Measurements from ENCODE around the gene MAP3K20.
A peak's percentile ranks its signal among the peaks of the same experiment; 100 is the strongest.

MAP3K20 gene

DNA sequence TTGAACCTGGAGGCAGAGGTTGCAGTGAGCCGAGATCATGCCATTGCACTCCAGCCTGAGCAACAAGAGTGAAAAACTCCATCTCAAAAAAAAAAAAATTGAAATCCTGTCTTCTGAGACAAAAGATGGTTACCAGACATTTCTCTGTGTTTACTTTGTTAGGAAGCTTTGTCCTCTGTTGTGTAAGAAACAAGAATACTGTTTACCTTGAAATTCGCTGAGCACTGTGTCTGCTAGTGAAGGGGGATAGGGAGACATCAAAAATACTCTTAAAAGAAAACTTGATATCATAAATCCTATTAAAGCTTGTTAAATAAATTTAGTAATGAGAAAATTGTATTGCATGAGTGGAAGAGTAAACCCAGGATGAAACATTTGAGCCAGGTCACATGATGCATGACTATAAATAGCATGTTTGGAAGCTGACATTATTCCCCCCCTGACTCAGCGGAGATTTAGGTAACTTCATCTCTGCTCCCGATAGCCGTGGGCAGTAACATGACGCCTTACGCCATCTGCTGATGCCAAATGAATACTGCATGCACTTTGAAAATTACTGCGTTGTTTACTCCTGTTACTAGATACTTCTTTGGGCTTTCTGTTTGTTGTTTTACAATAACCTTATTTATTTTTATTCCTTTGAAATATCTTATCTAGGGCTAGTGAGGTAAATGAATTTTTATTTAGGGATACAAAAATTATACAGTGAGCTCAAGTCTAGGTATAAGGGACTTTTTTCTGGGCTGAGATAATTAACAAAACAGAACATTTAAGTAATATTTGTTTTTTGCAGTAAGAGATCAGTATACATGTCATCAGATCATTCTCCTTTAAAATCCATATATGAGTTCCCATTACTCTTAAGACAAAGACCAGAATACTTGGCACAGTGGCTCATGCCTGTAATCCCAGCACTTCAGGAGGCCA, 134.9 kb downstream of the MAP3K20 start:
- DNase-seq = peak; percentile 46 to 59

DNA sequence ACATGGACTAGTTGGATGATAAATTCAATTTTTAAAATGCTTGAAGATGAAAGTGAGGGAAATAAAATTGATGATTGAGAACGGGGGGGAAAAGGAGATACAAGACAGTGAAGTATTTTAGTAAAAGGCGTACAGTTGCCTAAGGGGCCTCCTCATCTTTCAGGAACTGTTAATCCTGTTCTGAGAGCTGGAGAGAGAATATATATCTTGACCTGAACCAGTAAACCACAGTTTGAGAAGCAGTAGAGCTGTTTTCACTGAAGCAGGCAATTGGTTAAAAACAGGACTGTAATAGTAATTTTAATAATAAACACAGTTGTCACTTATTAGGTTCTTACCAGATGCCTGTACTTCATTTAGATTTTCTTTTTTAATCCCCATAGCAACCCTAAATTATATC, 137.5 kb downstream of the MAP3K20 start:
- no peak for DNase-seq

DNA sequence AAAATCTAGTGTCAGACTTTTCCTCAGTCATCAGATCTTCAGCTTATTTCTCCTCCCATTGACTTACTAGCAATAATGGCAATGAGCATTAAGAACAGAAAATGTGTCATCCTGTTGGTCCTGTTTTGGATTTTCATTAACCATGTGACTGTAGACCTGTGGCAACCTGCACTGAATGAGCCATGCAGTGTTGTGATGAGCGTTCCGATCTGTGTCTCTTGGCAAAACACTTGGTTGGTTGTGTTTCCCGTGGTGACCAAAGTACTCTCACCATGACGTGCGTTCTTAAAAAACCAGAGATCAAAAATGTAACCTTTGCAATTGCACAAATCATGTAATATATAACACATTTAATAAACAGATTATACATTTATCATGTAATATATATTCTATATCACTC, 138.6 kb downstream of the MAP3K20 start:
- no peak for DNase-seq

DNA sequence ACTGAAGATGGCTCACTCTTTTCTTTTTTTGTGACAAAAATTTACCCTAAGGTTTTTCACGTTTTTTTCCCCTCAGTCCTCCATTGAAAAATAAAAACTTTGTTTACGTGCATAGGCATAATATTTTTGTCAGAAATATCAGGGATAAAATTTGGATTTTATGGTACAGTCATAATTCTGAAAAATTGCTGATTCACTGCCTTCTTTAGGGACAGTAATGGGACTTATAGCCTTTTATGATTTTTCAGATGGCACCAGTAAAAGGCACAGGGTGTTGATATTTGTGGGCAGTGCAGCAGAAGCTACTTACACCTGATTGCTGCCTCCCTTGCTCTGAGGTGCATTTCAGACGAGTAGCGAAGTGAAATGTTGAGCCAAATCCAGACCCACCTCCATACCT, 139.7 kb downstream of the MAP3K20 start:
- no peak for DNase-seq

DNA sequence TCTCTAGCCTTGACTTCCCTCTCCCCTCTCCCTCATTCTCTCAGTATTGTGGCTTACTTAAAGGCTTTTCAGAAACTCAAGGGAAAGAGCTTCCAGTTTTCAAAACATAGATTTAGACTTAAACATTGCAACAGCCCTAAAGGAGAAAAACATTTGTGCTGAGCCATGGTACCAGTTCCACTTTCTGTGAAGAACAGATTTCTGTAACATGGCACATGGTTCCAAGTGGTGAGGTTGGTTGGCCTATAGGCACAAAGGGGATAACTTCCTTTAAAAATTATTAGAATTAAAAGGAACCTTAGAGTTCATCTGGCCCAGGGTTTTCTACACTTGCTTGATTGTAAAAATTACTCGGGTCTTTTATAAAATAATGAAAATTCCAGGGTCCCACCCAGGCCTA, 140.4 kb downstream of the MAP3K20 start:
- DNase-seq = no peak

DNA sequence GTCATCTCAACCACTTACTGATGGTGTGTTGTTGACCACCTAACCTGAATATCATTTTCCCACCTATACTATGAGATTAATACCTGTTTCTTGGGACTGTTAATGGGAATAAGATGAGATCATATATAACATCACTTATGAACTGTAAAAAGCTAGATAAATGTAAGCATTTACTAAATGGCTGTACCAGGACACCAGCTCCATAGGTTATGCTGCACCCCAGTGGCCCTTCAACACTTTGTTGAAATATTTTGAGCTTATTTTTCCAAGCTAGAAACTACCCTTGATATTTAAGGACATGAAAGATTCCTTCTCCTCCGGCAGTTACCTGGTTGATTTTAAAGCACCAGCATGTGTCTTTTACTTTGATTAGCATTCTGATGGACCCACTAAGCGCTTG, 141.0 kb downstream of the MAP3K20 start:
- no peak for DNase-seq

DNA sequence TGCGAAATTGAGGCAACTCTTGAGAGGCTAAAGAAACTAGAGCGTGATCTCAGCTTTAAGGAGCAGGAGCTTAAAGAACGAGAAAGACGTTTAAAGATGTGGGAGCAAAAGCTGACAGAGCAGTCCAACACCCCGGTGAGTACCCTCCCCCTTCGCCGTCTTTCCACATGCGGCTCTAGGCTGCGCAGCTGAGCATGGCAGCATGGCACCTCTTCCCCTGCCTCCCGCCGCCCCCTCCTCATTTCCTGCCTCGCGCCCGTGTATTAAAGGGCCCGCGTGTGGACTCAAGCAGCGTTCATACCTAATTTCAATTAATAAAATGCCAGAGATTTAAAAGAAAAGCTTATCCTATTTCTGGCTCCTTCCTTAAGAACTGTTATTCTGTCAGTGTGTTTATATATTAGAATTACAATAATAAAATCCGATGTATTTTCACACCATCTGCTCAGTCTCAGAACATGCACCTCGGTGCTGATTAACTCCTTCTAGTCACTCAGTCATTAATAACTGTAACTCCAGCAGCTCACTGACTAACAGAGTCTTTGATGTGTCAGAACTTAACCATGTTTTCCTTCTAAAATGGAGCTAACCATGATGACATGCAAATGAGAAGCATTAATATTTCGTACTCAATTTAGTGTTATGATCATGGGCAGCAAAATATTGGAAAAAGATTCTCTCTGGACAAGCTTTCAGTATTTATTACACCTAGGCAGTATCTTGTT, 141.6 kb downstream of the MAP3K20 start:
- no peak for DNase-seq

DNA sequence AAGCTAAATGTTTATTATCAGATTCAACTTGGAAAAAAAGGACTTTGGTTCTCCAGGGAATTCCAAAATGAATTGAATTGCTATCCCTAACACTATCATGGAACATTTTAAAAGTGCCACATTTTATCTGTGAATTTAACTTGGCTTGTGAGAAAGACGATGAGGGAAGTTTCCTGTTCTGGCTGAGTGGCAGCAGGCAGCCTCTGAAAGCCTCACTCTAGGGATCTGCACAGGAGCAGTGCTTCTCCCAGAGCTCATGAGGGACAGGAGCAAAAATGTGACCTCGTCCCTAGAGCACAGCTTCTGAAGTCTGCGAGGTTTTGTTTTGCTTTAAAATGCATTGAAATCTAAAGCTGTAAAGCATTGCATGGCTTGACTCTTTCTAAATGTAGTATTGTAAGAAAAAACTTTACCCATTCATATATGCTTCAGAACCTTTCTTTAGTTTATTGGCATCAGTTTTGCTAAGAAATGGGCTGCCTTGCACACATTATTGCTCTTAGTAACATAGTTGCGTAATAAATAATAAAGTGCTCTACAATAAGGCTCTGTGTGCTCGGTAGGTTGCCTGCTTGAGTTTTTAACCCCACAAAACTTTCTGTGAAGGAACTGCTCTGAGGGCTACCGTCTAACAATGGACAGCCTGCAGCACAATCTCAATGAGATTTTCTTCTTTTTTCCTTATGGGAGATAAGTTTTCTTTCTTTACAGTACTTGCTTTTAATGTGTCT, 142.8 kb downstream of the MAP3K20 start:
- DNase-seq = no peak

DNA sequence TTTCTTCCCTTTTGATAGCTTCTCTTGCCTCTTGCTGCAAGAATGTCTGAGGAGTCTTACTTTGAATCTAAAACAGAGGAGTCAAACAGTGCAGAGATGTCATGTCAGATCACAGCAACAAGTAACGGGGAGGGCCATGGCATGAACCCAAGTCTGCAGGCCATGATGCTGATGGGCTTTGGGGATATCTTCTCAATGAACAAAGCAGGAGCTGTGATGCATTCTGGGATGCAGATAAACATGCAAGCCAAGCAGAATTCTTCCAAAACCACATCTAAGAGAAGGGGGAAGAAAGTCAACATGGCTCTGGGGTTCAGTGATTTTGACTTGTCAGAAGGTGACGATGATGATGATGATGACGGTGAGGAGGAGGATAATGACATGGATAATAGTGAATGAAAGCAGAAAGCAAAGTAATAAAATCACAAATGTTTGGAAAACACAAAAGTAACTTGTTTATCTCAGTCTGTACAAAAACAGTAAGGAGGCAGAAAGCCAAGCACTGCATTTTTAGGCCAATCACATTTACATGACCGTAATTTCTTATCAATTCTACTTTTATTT, 145.6 kb downstream of the MAP3K20 start:
- DNase-seq = no peak

DNA sequence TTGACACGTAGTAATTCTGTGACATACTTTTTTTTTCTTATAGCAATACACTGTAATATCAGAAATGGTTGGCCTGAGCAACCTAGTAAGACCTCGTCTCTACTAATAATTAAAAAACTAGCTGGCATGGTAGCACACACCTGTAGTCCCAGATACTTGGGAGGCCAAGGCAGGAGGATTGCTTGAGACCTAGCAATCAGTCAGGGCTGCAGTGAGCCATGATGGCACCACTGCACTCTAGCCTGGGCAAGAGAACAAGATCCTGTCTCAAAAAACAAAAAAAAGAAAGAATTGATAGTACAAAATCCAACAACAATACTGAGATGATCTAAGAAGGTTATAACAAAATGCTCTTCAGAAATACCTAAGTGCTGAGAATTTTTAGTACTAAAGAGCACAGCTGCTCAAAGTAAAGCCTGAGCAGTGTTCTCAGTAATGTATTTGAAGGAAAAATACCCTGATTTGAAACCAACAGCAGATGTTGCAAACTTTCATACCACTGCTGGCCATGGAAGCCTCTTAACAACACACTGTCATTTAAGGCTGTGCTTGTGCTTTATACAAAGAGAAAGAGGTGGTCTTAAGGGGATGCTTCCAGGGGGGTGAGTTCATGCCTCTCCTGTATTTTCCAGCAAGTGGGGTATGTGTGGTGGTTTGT, 146.4 kb downstream of the MAP3K20 start:
- DNase-seq = no peak

DNA sequence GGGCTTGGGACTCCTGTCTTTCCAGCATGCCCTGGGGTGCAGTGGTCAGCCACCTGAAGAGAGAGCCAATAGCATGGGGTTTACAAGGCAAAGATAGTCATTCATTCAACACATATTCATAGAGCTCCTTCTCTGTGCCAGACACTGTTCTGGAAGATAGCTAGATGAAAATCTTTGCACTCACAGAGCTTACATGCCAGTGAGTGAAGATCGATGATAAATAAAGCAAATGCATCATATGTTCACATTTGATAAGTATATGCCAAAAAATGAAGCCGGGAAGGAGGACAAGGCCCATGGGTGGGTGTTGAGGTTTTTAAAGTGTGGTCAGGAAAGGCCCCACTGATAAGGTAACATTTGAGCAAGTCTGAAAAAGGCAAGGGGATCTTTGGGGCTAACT, 148.2 kb downstream of the MAP3K20 start:
- DNase-seq = no peak

DNA sequence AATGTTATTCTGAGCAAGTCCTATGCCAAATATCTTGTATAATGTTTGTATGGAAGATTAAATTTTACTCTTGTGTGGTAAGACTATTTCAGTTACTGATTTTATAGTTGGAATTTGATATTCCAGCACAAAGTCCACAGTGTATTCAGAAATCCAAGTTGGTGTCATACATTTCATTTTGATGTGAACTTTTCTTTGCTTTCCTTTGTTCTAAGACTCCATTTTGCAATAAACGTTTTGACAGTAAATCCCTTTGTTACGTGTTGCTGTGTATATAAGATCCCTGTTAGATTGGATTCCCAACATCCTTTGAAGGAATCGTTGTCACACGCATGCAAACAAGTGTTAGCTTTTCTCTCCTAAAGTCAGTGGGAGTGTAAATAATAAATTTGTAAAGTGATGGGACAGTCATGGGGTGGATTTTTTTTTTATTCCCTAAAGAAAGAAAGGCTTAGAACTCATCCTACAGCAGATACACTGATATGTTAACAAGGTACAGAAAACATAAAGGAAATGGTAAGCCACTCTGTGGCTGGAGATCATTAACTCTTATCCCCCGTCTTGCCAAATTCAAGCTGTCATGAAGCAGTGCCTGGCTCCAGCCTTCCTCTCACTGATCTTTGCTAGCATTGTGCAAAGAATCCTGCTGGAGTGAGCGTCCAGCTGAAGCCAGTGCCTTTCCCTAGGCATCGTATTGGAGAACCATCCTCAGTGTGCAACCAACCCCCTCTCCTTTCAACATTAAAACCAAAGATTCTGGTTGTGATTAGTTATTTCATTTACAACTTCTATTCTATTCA, 151.5 kb downstream of the MAP3K20 start:
- no peak for DNase-seq

DNA sequence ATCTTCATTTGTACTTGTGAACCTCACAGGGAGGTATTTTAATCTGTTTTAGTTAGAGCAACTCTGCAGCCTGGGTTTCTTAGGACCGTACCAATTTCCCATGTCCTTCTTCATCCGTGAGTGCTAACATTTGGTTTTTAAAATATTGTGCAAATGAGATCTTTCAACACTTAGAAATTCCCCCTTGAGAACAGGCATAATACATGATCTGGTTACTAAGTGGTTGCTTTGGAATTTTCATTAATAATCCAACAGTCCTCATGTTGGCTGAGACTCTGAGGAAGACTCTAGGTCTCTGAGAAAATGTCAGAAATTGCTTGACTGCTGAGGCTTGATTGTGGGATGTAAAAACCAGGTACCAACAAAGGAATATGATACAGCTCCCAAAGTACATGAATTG, 153.4 kb downstream of the MAP3K20 start:
- no peak for DNase-seq

DNA sequence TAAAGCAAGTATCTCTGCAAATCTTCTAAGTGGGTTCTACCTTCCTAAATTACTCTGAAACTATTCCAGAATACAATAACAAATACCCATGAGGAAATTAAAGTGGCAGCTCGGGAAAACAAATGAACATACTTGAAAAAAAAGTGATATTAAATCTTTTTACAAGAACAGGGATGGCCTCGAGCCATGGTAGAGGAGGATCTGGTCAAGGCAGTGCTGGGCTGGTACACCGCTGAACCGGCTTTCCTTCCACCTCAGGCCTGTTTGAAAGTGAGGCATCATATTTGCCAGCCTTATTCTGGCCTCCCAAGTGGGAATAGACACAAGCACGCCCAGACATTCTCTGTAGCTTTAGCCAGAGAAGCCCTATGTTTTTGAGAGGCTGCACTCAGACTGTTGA, 154.5 kb downstream of the MAP3K20 start:
- DNase-seq = no peak

DNA sequence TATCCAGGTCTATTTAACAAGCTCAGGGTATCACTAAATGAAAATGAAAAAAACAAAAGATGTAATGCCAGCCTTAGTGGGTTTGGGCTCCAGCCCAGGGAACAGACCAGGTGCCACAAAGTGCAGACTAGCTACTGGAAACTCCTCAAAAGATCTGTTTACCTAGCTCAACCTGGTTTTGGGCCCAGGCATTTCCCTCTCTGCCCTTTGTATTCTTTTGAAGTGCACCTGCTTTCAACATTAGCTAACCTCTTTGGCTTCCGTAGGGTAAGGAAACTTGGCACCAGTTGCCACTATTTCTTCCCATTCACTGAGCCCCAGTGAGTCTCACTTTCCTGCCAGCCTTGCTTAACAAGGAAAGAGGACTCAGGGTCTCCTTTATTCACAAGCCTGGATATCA, 155.4 kb downstream of the MAP3K20 start:
- DNase-seq = no peak

DNA sequence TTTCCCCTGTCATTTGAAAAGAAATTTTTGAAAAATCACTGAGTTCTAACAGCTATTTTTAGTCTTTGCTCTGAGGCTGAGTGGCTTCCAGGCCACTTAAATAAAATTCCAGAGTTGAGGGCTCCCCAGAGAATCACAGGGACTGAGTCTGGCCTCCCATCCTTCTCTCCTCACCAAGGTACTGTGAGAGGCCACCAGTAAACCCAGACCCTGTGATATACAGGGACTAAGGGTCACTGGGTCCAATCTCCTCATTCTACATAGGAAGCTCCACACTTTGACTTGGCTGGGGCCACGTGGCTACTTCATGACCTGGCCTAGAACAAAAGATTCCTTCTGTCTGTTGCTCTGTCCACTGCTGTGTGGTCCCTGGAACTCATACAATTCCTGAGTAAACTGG, 155.8 kb downstream of the MAP3K20 start:
- no peak for DNase-seq

DNA sequence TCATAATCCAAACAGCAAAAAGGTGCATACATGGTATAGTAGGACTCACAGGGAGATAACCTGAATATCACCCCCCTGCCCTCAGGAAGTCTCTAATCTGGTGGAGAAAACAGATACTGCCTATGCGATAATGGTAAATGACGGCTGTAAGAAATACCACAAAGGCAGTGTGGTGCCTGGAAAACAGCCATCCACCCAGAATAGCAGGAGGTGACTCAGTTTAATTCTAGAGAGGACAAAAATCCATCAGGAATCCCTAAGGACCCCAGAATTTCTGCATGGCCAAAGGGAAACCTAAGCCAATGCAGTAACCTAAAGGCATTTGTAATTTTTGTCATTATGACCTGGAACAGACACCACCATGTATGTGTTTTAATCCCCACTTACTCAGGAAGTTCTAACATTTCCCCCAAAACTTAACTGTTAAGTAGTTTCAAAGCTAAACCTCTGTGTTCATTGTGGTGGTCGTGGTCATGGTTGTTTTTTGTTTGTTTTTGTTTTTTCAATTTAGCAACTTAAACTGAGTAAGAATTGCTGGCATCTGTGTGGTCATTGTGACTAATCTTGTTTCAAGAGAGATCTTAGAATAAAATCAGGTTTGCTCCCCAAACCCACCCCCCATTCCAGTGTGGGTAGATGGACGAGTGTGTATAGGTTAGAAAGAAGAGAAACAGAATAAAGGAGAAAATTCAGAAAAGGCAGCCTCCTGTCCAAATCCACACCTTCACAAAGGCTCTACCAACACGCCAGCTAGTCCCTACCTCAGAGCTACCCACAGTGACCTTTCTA, 157.5 kb downstream of the MAP3K20 start:
- no peak for DNase-seq

DNA sequence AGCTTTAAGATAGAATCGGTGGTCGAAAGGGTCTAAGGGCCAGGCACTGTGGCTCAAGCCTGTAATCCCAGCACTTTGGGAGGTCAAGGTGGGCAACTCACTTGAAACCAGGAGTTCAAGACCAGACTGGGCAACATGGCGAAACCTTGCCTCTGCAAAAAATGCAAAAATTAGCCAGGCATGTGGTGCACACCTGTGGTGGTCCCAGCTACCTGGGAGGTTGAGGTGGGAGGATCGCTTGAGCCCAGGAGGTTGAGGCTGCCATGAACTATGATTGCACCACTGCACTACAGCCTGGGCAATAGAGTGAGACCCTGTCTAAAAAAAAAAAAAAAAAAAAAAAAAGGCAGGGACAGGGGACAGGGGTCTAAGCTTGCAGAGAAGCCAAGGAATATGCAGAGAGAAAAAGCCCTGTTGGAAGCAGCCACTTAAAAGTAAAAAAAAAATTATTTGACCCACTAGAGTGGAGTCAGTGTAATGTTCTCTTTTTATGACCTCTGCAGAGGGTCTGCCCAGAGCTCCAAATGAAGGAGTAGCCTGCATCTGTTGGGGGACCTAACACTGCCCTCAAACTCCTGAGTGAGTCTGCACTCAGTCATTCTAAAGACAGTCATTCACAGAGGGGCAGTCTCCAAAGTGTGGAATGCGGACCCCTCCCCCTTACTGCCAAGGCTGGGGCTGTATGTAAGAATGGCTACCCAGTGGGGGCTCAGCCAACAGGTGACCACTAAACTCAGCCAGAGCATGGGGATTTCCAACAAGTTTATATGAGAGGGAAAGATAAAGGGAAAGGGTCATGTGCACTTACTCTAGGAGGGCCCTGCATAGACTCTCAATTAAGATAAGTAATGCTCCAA, 160.5 kb downstream of the MAP3K20 start:
- DNase-seq = no peak

DNA sequence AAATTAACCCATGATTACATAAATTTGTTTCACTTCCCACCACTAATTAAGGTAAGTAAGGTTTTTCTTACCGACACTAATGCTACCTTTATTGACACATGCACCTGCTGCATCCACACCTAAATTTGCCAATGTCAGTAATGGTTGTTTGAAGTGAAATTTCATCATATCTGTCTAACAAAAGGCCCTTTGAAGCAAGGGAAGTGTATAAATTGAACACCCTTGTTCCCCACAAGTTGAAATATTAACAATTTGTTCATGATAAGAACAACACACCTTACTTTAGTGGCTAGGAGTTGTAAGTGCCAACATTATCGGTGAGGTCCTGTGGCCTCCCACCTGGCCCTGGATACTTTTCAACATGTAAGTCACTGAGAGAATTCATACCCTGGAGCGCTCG, 162.7 kb downstream of the MAP3K20 start:
- no peak for DNase-seq

DNA sequence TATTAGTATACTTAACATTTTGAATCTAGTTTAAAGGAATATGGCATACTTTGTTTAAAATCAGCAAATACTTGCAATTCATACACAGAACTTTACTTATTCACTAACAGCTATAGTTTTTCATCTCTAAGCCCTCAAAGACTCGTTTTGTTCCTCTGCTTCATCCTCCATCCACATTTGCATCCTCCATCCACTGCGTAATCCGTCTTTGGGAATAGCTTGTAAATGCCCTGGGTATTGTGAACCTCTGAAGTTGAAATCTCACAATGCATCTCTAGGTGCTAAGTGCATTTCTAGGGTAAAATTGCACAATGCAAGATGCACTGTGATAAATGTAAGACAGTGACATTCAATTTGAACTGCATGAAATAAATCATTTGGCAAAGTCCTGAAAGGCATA, 163.2 kb downstream of the MAP3K20 start:
- no peak for DNase-seq

Data from CD4-positive, alpha-beta T cell treated with Interferon alpha-2 for 1 hour (primary cell).